Measurements from ENCODE around the gene NUP62. TPM values are rescaled to one million over a fixed set of nuclear protein-coding genes. Genes with fewer than 3 reads are reported as not detected.

Gene NUP62
- total and polyA plus RNA-seq, 4 donors: 14.2 to 19.8 (median 18.1) TPM

DNA sequence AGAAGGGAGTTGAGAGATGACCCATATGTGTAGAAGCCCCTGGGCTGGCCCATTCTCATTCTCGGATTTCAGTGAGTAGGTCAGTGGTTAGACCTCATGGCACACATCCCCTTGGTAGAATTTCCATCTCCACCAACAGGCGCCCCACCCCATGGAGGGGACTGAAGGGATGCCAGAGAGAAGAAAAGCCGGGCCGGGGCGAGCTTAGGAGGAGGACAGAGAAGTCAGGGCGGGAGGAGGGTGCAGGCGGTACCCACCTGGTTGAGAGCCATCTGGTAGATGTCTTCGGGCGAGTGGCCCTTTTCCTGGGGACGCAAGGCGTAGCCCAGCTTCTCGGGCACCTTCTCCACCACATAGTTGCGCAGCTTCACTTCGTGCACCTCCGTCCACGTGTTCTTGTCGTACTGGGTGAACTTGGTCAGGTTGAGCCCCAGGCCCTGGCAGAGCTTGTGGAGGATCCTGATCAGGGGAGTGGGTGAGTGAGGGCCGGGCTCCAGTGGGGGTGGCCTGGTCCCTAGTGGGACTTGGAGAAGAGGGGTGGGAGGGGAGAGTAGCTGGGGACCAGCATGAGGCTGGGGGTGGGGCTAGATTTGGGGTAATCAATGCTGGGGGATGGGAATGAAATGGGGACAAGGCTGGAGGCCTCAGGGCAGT is 35.2 kb downstream of the NUP62 start:
- Histone ChIP-seq H3K4me1 (ENCODE audit: control insufficient read depth in 4 of 4, insufficient read depth in 4 of 4, low read length in 3 of 4) (peaks cover 0 to 14% (median 5%) of the 10 kb centered on the region in 4 donors), H3K4me3 (ENCODE audit: low read depth in 1 of 3, low read length in 3 of 3) (no peak overlapping the region), H3K27me3 (ENCODE audit: control insufficient read depth in 4 of 4, insufficient read depth in 4 of 4, low read length in 3 of 4) (no peaks in the 10 kb centered on the region), H3K36me3 (ENCODE audit: control insufficient read depth in 4 of 4, insufficient read depth in 3 of 4, low read depth in 1 of 4, low read length in 3 of 4) (no peaks in the 10 kb centered on the region), H3K9ac (ENCODE audit: low read depth in 1 of 2, low read length in 2 of 2) (no peak overlapping the region), H3K27ac (ENCODE audit: low read depth in 1 of 2, low read length in 2 of 2) (no peak overlapping the region), H3K9me3 (ENCODE audit: control insufficient read depth in 4 of 4, low read length in 3 of 4) (no peaks in the 10 kb centered on the region)
- 96% methylated on average over 18 of the region's 18 CpGs for WGBS
- DNase-seq (ENCODE audit: low spot score): no peak
- TF ChIP-seq RAD21 (IDR thresholded peaks at IDR 0.05): no peak
- no peak for TF ChIP-seq GABPA (IDR thresholded peaks at IDR 0.05 in 1 of 2, conservative IDR thresholded peaks at IDR 0.05 in 1 of 2)
- no peak for TF ChIP-seq HNF4G (IDR thresholded peaks at IDR 0.05)
- TF ChIP-seq FOXA1 (IDR thresholded peaks at IDR 0.05): no peak
- no peak for TF ChIP-seq RXRA (IDR thresholded peaks at IDR 0.05)
- TF ChIP-seq, protein P1, sequence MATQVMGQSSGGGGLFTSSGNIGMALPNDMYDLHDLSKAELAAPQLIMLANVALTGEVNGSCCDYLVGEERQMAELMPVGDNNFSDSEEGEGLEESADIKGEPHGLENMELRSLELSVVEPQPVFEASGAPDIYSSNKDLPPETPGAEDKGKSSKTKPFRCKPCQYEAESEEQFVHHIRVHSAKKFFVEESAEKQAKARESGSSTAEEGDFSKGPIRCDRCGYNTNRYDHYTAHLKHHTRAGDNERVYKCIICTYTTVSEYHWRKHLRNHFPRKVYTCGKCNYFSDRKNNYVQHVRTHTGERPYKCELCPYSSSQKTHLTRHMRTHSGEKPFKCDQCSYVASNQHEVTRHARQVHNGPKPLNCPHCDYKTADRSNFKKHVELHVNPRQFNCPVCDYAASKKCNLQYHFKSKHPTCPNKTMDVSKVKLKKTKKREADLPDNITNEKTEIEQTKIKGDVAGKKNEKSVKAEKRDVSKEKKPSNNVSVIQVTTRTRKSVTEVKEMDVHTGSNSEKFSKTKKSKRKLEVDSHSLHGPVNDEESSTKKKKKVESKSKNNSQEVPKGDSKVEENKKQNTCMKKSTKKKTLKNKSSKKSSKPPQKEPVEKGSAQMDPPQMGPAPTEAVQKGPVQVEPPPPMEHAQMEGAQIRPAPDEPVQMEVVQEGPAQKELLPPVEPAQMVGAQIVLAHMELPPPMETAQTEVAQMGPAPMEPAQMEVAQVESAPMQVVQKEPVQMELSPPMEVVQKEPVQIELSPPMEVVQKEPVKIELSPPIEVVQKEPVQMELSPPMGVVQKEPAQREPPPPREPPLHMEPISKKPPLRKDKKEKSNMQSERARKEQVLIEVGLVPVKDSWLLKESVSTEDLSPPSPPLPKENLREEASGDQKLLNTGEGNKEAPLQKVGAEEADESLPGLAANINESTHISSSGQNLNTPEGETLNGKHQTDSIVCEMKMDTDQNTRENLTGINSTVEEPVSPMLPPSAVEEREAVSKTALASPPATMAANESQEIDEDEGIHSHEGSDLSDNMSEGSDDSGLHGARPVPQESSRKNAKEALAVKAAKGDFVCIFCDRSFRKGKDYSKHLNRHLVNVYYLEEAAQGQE (IDR thresholded peaks at IDR 0.05): no peak
- TF ChIP-seq FOXA2 (IDR thresholded peaks at IDR 0.05): no peak
- no peak for TF ChIP-seq YY1 (IDR thresholded peaks at IDR 0.05)
- TF ChIP-seq TAF1 (conservative IDR thresholded peaks at IDR 0.05): no peak
- TF ChIP-seq, protein P2, sequence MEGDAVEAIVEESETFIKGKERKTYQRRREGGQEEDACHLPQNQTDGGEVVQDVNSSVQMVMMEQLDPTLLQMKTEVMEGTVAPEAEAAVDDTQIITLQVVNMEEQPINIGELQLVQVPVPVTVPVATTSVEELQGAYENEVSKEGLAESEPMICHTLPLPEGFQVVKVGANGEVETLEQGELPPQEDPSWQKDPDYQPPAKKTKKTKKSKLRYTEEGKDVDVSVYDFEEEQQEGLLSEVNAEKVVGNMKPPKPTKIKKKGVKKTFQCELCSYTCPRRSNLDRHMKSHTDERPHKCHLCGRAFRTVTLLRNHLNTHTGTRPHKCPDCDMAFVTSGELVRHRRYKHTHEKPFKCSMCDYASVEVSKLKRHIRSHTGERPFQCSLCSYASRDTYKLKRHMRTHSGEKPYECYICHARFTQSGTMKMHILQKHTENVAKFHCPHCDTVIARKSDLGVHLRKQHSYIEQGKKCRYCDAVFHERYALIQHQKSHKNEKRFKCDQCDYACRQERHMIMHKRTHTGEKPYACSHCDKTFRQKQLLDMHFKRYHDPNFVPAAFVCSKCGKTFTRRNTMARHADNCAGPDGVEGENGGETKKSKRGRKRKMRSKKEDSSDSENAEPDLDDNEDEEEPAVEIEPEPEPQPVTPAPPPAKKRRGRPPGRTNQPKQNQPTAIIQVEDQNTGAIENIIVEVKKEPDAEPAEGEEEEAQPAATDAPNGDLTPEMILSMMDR (IDR thresholded peaks at IDR 0.05; ENCODE audit: low read depth, low read length, missing input control): no peak
- no peak for TF ChIP-seq EGR1 (IDR thresholded peaks at IDR 0.05; ENCODE audit: low read depth in 2 of 2)
- TF ChIP-seq NR2F2 (IDR thresholded peaks at IDR 0.05): no peak
- TF ChIP-seq JUND (IDR thresholded peaks at IDR 0.05): no peak
- TF ChIP-seq, protein P3, sequence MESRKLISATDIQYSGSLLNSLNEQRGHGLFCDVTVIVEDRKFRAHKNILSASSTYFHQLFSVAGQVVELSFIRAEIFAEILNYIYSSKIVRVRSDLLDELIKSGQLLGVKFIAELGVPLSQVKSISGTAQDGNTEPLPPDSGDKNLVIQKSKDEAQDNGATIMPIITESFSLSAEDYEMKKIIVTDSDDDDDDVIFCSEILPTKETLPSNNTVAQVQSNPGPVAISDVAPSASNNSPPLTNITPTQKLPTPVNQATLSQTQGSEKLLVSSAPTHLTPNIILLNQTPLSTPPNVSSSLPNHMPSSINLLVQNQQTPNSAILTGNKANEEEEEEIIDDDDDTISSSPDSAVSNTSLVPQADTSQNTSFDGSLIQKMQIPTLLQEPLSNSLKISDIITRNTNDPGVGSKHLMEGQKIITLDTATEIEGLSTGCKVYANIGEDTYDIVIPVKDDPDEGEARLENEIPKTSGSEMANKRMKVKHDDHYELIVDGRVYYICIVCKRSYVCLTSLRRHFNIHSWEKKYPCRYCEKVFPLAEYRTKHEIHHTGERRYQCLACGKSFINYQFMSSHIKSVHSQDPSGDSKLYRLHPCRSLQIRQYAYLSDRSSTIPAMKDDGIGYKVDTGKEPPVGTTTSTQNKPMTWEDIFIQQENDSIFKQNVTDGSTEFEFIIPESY (IDR thresholded peaks at IDR 0.05): no peak
- TF ChIP-seq, protein P4, sequence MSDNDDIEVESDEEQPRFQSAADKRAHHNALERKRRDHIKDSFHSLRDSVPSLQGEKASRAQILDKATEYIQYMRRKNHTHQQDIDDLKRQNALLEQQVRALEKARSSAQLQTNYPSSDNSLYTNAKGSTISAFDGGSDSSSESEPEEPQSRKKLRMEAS (IDR thresholded peaks at IDR 0.05): no peak
- no peak for TF ChIP-seq HNF4A (conservative IDR thresholded peaks at IDR 0.05)
- TF ChIP-seq, protein P5, sequence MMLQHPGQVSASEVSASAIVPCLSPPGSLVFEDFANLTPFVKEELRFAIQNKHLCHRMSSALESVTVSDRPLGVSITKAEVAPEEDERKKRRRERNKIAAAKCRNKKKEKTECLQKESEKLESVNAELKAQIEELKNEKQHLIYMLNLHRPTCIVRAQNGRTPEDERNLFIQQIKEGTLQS (IDR thresholded peaks at IDR 0.05): no peak
